HG03571 (cell line): ENCODE data around the gene EML4.

Source experiments
- ATAC-seq: cut with Tn5 transposase; IDR thresholded peaks from one replicate; pipeline ENCODE4 v1.9.1; 2021; ENCODE audit not compliant: unreplicated experiment

Gene EML4

GRCh38 chr2:42136782-42137124 lies 32.4 kb upstream of the EML4 start:
- ATAC-seq, result no peak

- ATAC-seq, result no peak
Observed at GRCh38 chr2:42137125-42137841, 31.9 kb upstream of the EML4 start.

- ATAC-seq, result no peak
Observed at GRCh38 chr2:42138163-42139015, 30.8 kb upstream of the EML4 start.

GRCh38 chr2:42139101-42139500 lies 30.1 kb upstream of the EML4 start:
- no peak for ATAC-seq

- no peak for ATAC-seq
Observed at GRCh38 chr2:42140496-42140895, 28.7 kb upstream of the EML4 start.

GRCh38 chr2:42141687-42142546 lies 27.2 kb upstream of the EML4 start:
- no peak for ATAC-seq

DNA sequence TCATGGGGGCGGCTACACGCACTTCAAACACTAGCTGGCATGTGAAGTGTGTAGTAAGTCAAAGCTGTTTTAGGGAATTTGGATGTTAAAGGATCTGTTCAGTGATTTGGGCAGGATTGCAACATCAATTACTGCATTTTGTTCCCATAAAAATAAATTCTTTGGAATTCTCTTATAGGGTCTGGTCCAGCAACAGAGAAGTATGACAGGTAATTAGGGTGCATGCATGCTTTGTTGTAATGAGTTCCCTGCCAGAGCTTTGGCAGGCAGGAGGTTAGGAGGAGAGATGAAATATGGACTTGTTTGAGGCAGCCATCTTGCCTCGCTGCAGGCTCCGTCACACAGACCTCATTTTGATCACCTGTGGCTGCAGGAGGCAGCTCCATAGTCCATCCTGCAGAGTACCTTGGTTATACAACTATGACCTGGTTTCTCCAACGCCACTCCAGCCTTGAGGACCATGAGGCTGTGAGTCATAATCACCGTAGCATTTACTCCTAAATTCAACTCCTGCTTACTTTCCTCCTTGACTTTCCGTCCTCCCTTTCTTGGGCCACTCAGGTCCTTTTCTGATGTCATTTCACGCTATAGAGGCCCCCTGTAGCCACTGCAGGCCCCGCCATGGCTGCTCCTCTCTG lies 26.5 kb upstream of the EML4 start:
- ATAC-seq, result no peak

DNA sequence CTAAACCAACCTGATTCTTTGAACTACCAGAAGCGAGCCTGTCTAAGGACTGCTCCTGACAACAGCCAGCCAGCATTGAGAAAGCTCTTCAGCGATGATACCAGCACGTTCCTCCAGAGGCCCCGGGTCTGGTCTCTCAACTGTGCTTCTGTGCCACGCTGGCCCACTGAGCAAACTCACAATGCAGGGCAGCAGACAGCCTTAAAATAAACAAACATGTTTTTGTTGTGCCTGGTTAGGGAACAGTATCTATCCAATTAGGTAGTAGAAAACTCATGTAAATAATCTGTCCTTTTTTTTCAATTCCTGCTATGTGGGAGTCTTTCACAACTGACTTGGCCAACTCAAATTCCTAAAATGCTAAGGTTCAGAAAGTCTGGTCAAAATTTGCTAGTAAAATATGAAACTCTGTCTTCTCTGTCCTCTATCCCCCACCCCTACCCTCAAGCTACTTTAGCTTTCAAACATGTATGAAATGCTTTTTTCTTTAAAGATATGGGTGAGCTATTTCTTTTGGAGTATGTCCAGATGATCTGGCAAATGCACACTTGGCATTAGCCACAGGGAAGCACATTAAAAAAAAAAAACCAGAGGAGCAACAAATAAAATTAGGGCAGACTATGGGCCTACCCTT lies 21.4 kb upstream of the EML4 start:
- ATAC-seq, result no peak

- ATAC-seq, result no peak
Observed at GRCh38 chr2:42150159-42150558, 19.0 kb upstream of the EML4 start.

DNA sequence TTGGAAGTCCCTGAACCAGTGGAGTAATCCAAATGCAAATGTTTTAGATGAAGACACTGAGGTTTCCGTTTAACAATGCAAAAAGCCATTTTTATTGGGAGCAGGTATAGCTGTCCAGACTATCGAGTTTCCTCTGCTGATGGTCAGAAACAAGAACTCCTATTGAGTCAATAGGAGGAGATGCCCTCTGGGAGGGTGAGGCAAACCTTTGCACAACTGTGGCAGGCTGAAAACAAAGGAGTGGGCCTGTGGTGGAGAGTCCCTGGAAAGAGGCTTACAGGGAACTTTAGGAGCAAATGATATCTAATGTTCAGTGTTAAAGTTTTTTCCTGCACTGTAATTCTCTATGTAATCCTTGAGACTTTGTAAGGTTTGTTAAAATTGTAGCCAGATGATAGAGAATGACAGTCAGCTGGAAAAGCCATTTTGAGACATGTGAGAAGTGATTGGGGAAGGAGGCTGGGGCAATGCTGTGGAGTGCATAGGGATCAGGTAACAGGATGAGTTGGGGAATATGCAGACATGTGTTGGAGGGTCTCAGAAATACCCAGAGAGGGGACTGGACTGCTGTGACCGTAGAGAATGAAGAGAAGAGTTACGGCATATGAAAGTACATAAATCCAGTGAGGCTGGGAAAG lies 15.1 kb upstream of the EML4 start:
- no peak for ATAC-seq

- no peak for ATAC-seq
Observed at GRCh38 chr2:42156721-42157120, 12.4 kb upstream of the EML4 start.

GRCh38 chr2:42161444-42161843 lies 7.7 kb upstream of the EML4 start:
- ATAC-seq, result no peak

GRCh38 chr2:42163444-42164045 lies 5.6 kb upstream of the EML4 start:
- ATAC-seq, result no peak

GRCh38 chr2:42164046-42164445 lies 5.1 kb upstream of the EML4 start:
- ATAC-seq, result no peak

GRCh38 chr2:42164971-42165370 lies 4.2 kb upstream of the EML4 start:
- no peak for ATAC-seq

- ATAC-seq, result no peak
Observed at GRCh38 chr2:42167458-42167857, 1.7 kb upstream of the EML4 start.

GRCh38 chr2:42168459-42169099 lies 574 bp upstream of the EML4 start:
- no peak for ATAC-seq

- peak; percentile 30 for ATAC-seq
Observed at GRCh38 chr2:42169874-42170521, 845 bp downstream of the EML4 start.
